ENCODE results near the gene SLC35F5.
"Not testable (repeated sequence)": the region's sequence is repeated elsewhere in the genome, so short reads cannot be mapped to it uniquely, and the experiment has no call there.

SLC35F5 gene, protein sequence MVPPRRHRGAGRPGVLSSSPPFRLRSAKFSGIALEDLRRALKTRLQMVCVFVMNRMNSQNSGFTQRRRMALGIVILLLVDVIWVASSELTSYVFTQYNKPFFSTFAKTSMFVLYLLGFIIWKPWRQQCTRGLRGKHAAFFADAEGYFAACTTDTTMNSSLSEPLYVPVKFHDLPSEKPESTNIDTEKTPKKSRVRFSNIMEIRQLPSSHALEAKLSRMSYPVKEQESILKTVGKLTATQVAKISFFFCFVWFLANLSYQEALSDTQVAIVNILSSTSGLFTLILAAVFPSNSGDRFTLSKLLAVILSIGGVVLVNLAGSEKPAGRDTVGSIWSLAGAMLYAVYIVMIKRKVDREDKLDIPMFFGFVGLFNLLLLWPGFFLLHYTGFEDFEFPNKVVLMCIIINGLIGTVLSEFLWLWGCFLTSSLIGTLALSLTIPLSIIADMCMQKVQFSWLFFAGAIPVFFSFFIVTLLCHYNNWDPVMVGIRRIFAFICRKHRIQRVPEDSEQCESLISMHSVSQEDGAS

DNA sequence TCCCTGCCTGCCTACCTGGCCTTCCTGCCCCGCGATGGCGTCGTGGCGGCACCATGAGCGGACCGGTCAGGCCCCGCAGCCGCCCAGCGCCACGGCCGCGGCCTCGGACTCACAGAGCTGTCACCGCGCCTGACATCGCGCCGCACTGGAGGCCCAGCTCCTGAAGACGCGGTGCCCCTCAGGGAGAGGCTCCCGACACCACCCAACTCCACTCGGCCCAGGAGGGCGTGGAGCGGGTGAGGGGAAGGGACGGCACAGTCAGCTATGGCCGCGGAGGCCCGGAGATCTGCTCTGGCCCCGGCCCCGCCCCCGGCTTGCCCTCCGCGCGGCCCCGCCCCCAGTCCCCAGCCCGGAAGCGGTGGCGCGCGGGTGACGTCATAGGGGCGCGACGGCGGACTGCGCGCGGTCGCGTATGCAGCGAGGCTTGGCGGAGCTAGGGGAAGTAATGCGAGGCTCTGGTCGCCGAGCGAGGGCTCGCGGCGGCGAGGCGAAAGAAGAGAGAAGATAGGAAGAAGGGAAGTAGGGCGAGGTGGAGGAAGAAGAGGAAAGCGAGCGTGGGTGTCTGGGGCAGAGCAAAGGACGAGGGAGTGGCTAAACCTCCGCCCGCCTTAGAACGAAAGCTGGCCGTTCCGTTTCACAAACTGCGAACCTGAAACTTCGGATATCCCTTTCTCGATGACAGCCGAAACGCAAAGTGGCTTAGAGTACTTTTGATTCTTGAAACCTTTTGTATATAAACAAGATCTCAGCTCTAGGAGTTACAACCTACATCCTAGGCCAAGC lies at the start of gene SLC35F5:
SLC35F5 (minus strand) TSS at position 288 of the 783 bp plus-strand sequence; CDS start at position 55, 233 bp downstream.
- DNase-seq, result peak; percentile 25 to 94 (median 89)

DNA sequence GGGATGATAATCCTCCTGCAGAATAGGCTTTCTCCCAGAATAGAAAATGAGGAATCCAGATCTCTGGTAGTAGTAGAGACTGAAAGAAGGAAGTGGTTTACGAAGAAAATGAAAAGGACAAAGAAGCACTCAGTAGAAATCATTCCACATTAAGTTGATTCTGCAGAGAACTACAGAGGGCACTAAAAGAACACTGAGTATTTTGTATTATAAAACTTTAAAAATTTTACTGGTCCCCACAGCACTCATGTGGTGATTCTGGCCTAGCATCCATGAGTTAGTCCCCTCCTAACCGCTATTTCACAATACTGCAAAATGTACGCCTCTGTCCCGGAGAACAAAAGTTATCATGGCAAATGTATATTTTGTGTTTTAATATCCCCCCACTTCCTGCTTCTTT lies 42.9 kb upstream of the SLC35F5 start:
- no peak for DNase-seq

DNA sequence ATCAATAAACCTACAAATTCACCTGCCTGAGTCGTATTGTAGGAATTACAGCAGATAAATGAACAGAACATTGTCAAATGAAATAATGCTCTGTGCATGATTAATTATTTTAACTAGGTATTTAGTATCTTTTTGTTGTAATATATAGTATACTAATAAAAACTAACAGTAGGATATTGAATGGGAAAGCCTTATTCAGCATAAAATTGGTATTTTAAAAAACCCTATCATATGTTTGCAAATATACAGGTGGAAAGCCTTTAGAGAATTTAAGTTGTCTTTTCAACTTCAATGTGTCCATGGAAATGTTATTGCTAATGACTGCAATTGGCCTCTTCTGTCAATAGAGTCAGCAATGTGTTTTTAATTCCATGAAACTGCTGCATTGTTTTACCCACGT lies 40.8 kb upstream of the SLC35F5 start:
- no peak for DNase-seq

DNA sequence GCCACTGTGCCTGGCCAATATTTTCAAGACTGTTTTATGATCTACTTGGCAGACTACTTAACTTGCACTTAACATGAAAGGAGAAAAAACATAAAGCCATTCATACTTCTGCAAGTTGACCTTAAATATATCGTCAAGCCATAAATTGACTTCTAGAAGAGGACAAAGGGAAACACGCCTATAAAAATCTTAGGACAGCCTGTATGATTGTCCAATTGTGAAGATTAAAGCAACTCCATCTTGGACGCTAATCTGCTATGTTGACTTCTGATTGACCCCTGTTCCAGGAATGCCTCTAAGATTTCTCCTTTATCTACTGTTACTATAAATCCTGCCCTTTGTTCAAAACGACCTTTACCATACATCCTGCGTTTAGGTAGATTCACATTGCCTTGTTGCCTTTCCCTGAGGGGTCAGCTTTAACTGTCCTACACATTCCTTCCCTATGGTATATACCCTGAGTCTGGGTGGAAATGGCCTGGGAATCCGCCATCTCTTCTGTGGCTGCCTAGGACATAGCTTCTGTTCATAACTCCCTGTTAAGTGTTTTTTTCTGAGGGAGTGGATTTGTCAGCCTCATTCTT lies 40.2 kb upstream of the SLC35F5 start:
- DNase-seq, result no peak

DNA sequence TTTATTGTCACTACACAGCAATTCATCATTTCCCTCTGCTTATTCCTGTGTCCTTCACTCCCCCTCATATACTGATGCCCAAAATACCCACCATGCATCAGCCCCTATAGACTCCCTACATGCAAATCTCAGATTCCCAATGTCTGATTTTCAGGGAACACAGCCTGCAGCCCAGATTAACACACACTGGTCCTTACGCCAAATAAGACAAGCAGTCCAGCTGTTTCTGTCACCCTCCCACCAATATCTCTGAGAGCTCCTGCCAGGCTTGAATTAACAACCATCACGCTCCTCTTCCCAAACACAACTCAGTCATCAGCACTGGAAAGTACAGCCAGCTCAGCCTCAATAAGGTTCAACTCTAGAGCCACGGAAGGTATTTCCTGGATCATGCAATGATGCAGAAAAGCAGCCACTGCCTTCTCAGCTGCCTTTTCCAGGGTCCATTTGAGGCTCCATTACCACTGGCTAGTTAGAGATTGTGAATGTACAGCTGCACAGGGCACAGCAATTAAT lies 39.0 kb upstream of the SLC35F5 start:
- DNase-seq, result peak in 2 of 58 donors; percentile 1 to 2

DNA sequence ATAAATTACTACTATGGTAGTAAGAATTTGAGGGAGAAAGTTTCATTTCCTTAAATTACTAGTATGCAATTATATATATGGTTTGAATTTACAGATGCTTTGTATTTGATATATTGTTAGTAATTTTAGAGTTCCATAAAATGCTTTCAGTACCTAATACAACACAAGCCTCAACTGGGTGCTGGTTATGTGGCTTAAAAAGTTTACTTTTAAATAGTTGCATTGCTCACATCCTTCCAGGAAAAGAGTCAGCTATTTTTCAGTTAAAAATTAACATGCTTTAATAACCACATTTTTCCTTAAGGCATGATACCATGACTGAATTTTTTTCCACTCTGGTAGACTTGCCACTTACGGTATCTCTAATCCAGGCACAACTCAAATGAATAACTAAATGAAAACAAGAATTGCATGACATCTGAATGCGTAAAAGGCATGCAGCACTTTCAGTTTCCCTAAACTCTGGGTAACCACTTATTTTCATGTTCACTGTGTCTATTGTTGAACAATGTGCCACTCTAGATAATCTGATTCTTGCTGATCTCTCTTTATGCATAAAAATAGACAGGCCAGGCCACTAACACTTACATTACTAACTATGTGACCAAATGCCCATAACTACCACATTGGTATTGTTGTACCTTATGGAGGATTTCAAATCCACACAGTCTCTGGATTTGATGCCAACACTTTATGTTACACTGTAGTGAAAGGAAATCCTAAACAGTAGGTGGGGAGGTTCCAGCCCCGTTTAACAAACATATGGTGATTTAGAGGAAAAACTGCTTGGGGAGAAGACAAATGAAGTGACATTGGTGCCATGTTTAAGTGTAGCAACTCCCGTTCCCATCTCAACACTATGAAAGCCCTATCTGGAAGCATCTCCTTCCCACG lies 35.5 kb upstream of the SLC35F5 start:
- DNase-seq, result no peak

DNA sequence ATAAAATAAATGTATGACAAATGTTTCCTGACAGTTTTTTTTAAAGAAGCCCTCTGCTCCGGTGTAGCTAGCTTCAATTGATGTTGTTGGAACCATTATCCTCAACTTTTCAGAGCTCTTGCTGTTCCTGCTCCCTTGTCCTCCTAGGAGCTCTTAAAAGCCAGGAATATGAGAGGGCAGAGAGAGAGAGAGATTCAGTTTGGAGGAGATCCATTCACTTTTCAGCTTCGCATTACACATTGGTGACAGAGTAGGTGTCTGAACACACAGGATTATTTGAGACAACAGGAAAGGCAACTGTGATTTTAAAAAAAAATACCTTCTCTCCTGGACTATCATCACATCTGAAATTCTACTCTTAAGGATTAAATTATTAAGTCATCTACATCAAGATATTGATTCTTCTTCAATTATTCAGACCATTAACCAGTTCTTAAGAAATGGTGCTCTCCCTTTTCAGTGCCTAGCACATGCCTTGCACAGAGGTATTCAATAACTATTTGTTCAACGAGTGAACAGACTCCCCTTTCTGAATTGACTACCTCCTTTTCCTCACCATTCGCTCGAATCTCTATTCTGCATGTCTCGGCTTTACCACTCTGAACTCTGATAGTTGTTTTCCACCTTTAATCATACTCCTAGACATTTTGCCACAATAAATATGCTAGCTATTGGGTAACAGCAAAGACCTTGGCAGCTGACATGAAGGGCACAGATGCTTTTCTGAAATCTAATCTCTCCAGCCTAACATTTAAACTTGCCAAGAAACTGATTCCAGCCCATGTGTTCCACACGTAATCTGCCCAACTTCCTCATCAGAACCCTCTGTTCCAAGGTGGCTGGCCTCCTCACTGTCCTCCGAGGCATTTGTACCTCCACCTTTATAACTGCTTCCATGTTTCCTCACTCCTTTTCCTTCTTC lies 28.6 kb upstream of the SLC35F5 start:
- no peak for DNase-seq

DNA sequence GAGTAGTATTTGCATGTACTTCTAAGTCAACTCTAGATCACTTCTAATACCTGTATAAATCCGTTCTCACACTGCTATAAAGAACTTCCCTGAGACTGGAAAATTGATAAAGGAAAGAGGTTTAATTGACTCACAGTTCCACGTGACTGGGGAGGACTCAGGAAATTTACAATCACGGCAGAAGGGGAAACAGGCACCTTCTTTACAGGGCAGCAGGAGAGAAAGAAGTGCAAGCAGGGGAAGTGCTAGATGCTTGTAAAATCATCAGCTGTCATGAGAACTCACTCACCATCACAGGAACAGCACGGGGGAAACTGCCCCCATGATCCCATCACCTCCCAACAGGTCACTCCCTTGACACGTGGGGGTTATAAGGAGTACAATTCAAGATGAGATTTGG lies 24.0 kb upstream of the SLC35F5 start:
- DNase-seq, result no peak

DNA sequence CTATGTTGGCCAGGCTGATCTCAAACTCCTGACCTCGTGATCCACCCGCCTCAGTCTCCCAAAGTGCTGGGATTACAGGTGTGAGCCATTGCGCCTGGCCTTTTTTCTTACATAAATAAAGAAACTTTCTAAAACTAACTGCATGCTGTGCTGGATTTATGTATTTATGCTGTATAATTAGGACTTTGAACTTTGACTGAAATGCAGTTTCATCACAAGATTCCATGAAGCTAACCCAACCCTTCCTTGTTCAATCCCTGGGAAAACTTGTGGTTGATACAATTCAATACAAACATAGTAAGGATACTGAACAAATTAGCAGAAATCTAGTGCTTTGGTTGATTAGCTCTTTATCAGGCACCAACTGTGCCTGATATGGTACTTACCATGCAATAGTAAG lies 20.9 kb upstream of the SLC35F5 start:
- no peak for DNase-seq

DNA sequence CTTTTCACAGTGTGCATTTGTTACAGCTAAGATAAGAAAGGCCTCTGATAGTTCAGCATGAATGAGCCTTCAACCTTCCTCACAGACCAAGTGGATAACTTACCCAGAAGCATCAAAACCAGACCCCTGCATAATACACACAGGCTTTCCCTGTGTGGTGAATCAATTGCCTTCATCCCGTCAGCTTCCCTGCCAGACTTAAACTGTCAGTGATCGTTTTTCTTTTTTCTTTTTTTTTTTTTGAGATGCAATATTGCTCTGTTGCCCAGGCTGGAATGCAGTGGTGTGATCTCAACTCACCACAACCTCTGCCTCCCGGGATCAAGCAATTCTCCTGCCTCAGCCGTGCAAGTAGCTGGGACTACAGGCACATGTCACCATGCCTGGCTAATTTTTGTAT lies 20.5 kb upstream of the SLC35F5 start:
- no peak for DNase-seq

DNA sequence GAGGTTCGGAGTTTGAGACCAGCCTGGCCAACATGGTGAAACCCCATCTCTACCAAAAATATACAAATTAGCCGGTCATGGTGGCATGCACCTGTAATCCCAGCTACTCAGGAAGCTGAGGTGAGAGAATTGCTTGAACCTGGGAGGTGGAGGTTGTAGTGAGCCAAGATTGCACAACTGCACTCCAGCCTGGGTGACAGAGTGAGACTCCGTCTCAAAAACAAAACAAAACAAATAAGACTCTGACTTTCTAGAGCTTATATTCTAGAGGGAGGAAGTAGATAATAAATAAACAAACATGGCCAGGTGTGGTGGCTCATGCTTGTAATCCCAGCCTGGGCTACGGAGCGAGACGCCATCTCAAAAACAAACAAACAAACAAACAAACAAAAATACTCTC lies 18.2 kb upstream of the SLC35F5 start:
- not testable (repeated sequence) for DNase-seq

DNA sequence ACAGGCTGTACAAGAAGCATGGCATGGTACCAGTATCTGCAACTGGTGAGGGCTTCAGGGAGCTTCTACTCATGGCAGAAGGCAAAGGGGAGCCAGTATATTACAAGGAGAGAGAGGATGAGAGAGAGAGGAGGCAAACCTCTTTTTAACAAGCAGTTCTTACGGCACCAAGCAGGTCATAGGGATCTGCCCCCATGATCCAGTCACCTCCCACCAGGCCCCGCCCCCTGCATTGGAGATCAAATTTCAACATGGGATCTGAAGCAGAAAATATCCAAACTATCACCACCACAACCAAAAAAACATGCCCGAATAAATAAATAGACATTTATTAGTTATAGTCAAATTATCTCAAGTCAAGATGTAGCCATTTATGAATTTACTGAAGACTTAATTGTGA lies 14.5 kb upstream of the SLC35F5 start:
- no peak for DNase-seq

DNA sequence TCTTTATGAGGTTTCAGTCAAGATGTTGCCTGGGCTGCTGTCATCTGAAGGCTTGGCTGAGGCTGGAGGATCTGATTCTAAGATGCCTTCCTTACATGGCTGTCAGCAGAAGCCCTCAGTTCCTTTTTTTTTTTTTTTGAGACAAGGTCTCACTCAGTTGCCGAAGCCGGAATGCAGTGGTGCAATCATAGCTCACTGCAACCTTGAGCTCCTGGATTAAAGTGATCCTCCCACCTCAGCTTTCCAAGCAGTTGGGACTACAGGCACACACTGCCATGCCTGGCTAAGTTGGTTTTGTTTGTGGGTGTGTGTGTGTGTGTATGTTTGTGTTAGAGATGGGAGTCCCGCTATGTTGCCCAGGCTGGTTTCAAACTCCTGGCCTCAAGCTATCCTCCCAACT lies 13.1 kb upstream of the SLC35F5 start:
- no peak for DNase-seq

DNA sequence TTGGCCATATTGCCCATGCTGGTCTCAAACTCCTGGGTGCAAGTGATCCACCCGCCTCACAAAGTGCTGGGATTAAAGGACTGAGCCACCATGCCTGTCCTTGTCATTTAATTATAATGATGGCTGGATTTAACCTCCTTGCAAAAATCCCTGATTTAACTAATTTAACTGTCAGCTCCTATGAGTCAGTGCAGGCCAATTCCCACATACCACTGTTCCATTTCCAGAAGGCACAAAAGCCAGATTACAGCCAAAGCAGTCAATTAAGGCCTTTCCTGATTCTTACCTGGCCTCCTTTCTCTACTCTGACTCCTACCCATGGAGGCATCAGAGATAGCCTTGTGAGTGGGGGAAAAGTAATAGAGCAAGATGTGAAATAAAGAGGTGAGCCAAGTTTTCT lies 12.3 kb upstream of the SLC35F5 start:
- no peak for DNase-seq

DNA sequence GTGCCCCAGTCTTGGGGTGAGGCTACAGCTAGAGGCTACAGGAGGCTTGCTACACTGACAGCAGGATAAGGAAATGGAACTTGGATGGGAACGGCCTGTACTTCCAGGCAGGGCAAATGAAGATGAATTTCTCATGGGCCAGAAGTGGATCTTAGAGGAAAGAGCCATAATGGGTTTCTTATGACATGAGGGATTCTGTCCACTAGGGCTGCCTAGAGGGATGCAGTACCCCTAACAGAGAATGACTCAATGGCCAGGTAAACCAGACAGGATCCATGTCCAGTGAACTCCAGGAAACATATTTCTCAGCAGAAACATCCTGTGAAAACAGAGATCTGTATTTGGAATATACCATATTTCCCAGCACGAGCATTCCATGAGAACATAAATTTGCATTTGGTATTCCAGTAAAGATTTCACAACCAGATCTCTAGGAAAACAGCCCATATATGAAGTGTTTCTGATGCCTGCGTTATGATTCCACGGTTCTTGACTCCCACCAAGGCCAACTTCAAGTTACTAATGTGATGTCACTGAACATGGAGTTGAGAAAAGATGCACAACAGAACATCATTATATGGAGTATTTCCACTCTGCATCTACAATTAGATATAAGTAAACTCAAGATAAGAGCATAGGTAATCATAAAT lies 11.5 kb upstream of the SLC35F5 start:
- no peak for DNase-seq

DNA sequence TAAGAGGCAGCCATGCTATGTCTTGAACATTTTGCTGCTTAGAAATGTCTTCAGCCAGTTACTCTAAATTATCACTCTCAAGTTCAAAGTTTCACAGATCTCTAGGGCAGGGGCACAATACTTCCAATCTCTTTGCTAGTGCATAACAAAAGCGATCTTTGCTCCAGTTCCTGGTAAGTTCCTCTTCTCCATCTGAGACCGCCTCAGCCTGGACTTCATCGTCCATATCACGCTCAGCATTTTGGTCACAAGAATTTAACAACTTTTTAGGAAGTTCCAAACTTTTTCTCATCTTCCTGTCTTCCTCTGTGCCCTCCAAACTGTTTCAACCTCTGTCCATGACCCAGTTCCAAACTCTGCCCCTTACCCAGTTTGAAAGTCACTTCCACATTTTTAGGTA lies 8.8 kb upstream of the SLC35F5 start:
- no peak for DNase-seq

DNA sequence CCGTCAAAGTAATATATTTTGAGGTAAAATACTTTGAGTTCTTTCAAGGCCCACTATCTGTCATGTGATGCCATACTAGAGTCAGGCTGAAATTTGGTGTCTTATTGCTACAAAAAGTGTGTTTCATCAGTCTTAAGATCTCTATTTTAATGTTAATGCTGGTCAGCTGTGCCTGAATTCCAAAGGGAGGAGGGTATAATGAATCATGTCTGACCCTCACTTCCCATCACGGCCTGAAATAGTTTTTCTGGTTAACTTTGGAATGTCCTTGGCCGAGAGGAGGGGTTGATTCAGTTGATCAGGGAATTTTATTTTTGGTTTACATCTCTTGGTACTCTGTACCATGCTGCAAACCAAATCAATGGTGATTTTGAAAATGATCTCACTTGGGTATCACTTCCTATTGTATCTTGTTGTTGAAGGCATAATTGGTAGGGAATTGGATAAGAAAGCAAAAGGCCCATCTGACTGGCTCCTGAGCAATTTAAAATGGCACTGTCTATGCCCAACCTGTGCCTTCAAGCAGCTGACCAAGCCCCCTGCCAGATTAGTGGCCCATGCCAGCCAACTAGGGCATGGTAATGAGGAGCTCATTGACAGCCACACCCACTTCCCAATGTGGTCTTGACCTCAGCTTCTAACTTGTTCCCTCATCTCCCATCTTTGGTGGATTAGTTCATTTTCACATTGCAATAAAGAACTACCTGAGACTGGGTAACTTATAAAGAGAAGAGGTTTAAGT lies 6.1 kb upstream of the SLC35F5 start:
- no peak for DNase-seq

DNA sequence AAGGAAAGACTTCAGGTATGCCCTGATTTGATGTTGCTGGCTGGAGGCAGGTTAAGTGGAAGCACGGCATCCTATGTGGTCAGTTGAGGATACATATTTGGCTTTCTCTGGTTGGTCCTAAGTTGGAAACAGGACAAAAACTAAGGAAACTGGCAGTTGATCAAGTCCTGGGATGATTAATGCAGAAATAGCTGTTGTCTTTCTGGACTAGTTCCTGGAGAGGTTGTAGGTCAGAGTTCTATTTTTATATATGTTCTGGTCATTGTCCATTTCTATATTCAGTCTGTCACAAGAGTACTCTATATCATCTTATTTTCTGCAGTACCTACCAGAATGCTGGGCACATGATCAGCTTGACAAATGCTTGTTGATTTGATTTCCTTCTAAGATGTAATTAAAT lies 4.0 kb upstream of the SLC35F5 start:
- DNase-seq, result no peak
